HepG2 (cell line): ENCODE data around the gene HOXA5. TPM values are rescaled to one million over a fixed set of nuclear protein-coding genes. Genes with fewer than 3 reads are reported as not detected.

ENCODE experiments used
- FLYWCH1 ChIP-seq: sonication (generic); formaldehyde crosslinking; IDR thresholded peaks from 2 replicates; pipeline ENCODE4 v1.8.1; 2023; ENCODE audit warnings: mild to moderate bottlenecking, missing genetic modification reagents
- FOXK2 ChIP-seq: fragments of 450-650 bp; IDR thresholded peaks from 2 replicates; pipeline ENCODE4 v1.6.1; 2016
- HDAC6 ChIP-seq: fragments of 200-600 bp; sonication (generic); IDR thresholded peaks from 2 replicates; pipeline ENCODE4 v1.7.0; 2017; ENCODE audit warnings: mild to moderate bottlenecking, antibody characterized with exemption, low read length, low read depth
- PAX8 ChIP-seq: sonication (generic); formaldehyde crosslinking; IDR thresholded peaks from 2 replicates; pipeline ENCODE4 v1.8.0; 2022; ENCODE audit warnings: mild to moderate bottlenecking, missing genetic modification reagents, borderline replicate concordance
- SOX13 ChIP-seq, 3 experiments: fragments of 450-650 bp in 1 of 3; sonication (generic) in 1 of 3; formaldehyde crosslinking in 1 of 3; IDR thresholded peaks in 2 of 3; conservative IDR thresholded peaks in 1 of 3; 2 replicates each; pipeline versions ENCODE4 v1.5.0 to v1.6.1; 2016 to 2020; ENCODE audit warnings: antibody characterized with exemption in 1 of 3, mild to moderate bottlenecking in 1 of 3, missing compliant biosample characterization in 1 of 3, missing genetic modification reagents in 1 of 3, moderate library complexity in 1 of 3
- TEAD2 ChIP-seq: sonication (generic); formaldehyde crosslinking; IDR thresholded peaks from 2 replicates; pipeline ENCODE4 v1.9.0; 2021; ENCODE audit warnings: missing genetic modification reagents
- ZBTB42 ChIP-seq: sonication (generic); formaldehyde crosslinking; IDR thresholded peaks from 2 replicates; pipeline ENCODE4 v1.5.0; 2020; ENCODE audit warnings: mild to moderate bottlenecking, missing genetic modification reagents
- ZNF44 ChIP-seq: sonication (generic); formaldehyde crosslinking; IDR thresholded peaks from 2 replicates; pipeline ENCODE4 v1.5.1; 2020; ENCODE audit warnings: mild to moderate bottlenecking, missing genetic modification reagents
- ZNF569 ChIP-seq: sonication (generic); formaldehyde crosslinking; IDR thresholded peaks from 2 replicates; pipeline ENCODE4 v1.5.0; 2020; ENCODE audit warnings: mild to moderate bottlenecking, missing genetic modification reagents, moderate library complexity, borderline replicate concordance
- ZNF580 ChIP-seq: IDR thresholded peaks from 2 replicates; pipeline ENCODE4 v1.6.1; 2016; ENCODE audit warnings: low read depth, borderline replicate concordance
- ZNF724P ChIP-seq: sonication (generic); formaldehyde crosslinking; IDR thresholded peaks from 2 replicates; pipeline ENCODE4 v1.8.0; 2022; ENCODE audit warnings: missing genetic modification reagents, borderline replicate concordance
- polyA plus RNA-seq, 8 experiments: library from polyadenylated mRNA; depleted of rRNA in 3 of 8; stranded (reverse) in 7 of 8; unstranded in 1 of 8; fragments of >200 nt; fragmentation: Illumina TruSeq in 4 of 8; extraction: Trizol in 4 of 8; gene quantifications; 2 replicates each; pipeline versions ENCODE4 v1.2.1 to v1.2.3, GENCODE V29; 2011 to 2016; ENCODE audit warnings: low read depth in 4 of 8, missing spikeins in 1 of 8, mixed read lengths in 1 of 8; ENCODE audit not compliant: insufficient read depth in 1 of 8
- total RNA-seq, 5 experiments: library from RNA; depleted of rRNA; stranded (reverse); fragments of >200 nt; fragmentation: Illumina TruSeq; extraction: Trizol; gene quantifications; 2 replicates each; pipeline ENCODE4 v1.2.3, GENCODE V29; 2016; ENCODE audit warnings: low read depth in 1 of 5
- TF ChIP-seq, protein P1 (sequence below): sonication (generic); formaldehyde crosslinking; IDR thresholded peaks from 2 replicates; pipeline ENCODE4 v1.4.0; 2020; ENCODE audit warnings: missing genetic modification reagents
- TF ChIP-seq, protein P2 (sequence below): sonication (generic); formaldehyde crosslinking; IDR thresholded peaks from 2 replicates; pipeline ENCODE4 v1.4.0; 2020; ENCODE audit warnings: mild to moderate bottlenecking, missing genetic modification reagents
- TF ChIP-seq, protein P3 (sequence below): IDR thresholded peaks from 2 replicates; pipeline ENCODE4 v1.6.1; 2016; ENCODE audit warnings: mild to moderate bottlenecking
- TF ChIP-seq, protein P4 (sequence below): IDR thresholded peaks from 2 replicates; pipeline ENCODE4 v1.6.1; 2016; ENCODE audit warnings: missing biosample characterization, missing genetic modification reagents, low read depth

Gene HOXA5
- total and polyA plus RNA-seq, 2 of the 13 experiments (the other 11 are each of a cell fraction or from before 2014, with no cell fraction given): 3.2 to 3.6 TPM

DNA sequence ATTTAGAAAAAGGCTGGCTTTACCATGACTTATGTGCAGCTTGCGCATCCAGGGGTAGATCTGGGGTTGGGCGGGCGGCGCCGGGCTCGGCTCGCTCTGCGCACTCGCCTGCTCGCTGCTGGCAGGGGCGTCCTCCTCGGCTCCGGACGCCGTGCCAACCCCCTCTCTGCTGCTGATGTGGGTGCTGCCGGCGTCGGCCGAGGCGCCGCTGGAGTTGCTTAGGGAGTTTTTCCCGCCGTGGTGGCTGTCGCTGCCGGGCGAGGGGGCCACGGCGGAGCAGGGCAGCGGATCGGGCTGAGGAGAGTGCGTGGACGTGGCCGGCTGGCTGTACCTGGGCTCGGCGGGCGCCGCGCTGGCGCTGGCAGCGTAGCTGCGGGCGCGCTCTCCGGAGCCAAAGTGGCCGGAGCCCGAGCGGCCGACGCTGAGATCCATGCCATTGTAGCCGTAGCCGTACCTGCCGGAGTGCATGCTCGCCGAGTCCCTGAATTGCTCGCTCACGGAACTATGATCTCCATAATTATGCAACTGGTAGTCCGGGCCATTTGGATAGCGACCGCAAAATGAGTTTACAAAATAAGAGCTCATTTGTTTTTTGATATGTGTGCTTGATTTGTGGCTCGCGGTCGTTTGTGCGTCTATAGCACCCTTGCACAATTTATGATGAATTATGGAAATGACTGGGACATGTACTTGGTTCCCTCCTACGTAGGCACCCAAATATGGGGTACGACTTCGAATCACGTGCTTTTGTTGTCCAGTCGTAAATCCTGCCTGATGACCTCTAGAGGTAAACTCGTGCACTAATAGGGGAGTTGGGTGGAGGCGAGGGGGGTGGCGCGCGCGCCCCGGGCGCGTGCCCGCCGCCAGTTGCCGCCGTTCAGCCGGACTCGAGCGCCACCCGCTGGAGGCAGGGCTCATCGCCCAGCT lies at the start of gene HOXA5 (continued):
- TF ChIP-seq ZNF724P (CRISPR knock-in tag): no peak
- TF ChIP-seq, protein P1, sequence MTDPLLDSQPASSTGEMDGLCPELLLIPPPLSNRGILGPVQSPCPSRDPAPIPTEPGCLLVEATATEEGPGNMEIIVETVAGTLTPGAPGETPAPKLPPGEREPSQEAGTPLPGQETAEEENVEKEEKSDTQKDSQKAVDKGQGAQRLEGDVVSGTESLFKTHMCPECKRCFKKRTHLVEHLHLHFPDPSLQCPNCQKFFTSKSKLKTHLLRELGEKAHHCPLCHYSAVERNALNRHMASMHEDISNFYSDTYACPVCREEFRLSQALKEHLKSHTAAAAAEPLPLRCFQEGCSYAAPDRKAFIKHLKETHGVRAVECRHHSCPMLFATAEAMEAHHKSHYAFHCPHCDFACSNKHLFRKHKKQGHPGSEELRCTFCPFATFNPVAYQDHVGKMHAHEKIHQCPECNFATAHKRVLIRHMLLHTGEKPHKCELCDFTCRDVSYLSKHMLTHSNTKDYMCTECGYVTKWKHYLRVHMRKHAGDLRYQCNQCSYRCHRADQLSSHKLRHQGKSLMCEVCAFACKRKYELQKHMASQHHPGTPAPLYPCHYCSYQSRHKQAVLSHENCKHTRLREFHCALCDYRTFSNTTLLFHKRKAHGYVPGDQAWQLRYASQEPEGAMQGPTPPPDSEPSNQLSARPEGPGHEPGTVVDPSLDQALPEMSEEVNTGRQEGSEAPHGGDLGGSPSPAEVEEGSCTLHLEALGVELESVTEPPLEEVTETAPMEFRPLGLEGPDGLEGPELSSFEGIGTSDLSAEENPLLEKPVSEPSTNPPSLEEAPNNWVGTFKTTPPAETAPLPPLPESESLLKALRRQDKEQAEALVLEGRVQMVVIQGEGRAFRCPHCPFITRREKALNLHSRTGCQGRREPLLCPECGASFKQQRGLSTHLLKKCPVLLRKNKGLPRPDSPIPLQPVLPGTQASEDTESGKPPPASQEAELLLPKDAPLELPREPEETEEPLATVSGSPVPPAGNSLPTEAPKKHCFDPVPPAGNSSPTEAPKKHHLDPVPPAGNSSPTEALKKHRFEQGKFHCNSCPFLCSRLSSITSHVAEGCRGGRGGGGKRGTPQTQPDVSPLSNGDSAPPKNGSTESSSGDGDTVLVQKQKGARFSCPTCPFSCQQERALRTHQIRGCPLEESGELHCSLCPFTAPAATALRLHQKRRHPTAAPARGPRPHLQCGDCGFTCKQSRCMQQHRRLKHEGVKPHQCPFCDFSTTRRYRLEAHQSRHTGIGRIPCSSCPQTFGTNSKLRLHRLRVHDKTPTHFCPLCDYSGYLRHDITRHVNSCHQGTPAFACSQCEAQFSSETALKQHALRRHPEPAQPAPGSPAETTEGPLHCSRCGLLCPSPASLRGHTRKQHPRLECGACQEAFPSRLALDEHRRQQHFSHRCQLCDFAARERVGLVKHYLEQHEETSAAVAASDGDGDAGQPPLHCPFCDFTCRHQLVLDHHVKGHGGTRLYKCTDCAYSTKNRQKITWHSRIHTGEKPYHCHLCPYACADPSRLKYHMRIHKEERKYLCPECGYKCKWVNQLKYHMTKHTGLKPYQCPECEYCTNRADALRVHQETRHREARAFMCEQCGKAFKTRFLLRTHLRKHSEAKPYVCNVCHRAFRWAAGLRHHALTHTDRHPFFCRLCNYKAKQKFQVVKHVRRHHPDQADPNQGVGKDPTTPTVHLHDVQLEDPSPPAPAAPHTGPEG: no peak
- no peak for TF ChIP-seq ZNF580 (CRISPR knock-in tag)
- no peak for TF ChIP-seq FLYWCH1 (CRISPR knock-in tag)
- TF ChIP-seq, protein P2, sequence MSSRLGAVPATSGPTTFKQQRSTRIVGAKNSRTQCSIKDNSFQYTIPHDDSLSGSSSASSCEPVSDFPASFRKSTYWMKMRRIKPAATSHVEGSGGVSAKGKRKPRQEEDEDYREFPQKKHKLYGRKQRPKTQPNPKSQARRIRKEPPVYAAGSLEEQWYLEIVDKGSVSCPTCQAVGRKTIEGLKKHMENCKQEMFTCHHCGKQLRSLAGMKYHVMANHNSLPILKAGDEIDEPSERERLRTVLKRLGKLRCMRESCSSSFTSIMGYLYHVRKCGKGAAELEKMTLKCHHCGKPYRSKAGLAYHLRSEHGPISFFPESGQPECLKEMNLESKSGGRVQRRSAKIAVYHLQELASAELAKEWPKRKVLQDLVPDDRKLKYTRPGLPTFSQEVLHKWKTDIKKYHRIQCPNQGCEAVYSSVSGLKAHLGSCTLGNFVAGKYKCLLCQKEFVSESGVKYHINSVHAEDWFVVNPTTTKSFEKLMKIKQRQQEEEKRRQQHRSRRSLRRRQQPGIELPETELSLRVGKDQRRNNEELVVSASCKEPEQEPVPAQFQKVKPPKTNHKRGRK (CRISPR knock-in tag): no peak
- TF ChIP-seq TEAD2 (CRISPR knock-in tag): no peak
- TF ChIP-seq, protein P3, sequence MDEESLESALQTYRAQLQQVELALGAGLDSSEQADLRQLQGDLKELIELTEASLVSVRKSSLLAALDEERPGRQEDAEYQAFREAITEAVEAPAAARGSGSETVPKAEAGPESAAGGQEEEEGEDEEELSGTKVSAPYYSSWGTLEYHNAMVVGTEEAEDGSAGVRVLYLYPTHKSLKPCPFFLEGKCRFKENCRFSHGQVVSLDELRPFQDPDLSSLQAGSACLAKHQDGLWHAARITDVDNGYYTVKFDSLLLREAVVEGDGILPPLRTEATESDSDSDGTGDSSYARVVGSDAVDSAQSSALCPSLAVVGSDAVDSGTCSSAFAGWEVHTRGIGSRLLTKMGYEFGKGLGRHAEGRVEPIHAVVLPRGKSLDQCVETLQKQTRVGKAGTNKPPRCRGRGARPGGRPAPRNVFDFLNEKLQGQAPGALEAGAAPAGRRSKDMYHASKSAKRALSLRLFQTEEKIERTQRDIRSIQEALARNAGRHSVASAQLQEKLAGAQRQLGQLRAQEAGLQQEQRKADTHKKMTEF (CRISPR knock-in tag): no peak; the same call in none of the 2 replicates
- no peak for TF ChIP-seq HDAC6
- no peak for TF ChIP-seq PAX8
- no peak for TF ChIP-seq ZNF569 (CRISPR knock-in tag)
- no peak for TF ChIP-seq FOXK2
- no peak for TF ChIP-seq SOX13 (IDR thresholded peaks at IDR 0.05)
- TF ChIP-seq SOX13 (CRISPR knock-in tag; conservative IDR thresholded peaks at IDR 0.05 in 1 of 2, IDR thresholded peaks at IDR 0.05 in 1 of 2): no peak; a peak in 1 of 4 replicates
- TF ChIP-seq ZBTB42 (CRISPR knock-in tag): no peak
- TF ChIP-seq, protein P4, sequence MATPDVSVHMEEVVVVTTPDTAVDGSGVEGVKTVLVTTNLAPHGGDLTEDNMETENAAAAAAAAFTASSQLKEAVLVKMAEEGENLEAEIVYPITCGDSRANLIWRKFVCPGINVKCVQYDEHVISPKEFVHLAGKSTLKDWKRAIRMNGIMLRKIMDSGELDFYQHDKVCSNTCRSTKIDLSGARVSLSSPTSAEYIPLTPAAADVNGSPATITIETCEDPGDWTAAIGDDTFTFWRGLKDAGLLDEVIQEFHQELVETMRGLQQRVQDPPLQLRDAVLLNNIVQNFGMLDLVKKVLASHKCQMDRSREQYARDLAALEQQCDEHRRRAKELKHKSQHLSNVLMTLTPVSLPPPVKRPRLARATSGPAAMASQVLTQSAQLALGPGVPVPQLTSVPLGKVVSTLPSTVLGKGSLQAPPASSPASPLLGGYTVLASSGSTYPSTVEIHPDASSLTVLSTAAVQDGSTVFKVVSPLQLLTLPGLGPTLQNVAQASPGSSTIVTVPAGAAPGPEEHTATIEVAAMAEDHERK (CRISPR knock-in tag): no peak
- no peak for TF ChIP-seq ZNF44
